ENCODE results near the gene CATSPER3.

DNA sequence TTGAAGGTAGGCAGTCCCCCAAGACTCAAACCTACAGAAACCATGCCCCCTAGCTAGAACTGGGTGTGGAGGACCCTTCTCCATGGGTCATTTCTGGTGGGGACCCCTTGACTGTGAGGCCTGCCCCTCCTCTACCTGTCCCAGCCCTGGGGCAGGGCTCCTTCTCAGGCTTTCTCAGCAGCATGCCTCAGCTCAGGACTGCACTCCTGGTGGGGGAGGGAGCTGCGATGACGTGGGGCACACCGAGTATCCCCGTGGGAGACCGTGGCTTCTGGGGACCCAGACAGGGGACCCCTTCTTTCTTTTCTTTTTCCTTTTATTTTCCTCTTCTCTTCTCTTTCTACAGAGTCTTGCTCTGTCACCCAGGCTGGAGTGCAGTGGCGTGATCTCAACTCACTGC is 93.3 kb downstream of the CATSPER3 start:
- TF ChIP-seq TCF7 (CRISPR knock-in tag; IDR thresholded peaks at IDR 0.05; ENCODE audit: low read depth), result no peak
- no peak for TF ChIP-seq CTCF (IDR thresholded peaks at IDR 0.05)
- TF ChIP-seq, protein P1, sequence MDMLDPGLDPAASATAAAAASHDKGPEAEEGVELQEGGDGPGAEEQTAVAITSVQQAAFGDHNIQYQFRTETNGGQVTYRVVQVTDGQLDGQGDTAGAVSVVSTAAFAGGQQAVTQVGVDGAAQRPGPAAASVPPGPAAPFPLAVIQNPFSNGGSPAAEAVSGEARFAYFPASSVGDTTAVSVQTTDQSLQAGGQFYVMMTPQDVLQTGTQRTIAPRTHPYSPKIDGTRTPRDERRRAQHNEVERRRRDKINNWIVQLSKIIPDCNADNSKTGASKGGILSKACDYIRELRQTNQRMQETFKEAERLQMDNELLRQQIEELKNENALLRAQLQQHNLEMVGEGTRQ (CRISPR knock-in tag; IDR thresholded peaks at IDR 0.05), result no peak
- TF ChIP-seq ZNF281 (CRISPR knock-in tag; IDR thresholded peaks at IDR 0.05), result no peak
- no peak for TF ChIP-seq AR (CRISPR knock-in tag; IDR thresholded peaks at IDR 0.05)
- TF ChIP-seq, protein P2, sequence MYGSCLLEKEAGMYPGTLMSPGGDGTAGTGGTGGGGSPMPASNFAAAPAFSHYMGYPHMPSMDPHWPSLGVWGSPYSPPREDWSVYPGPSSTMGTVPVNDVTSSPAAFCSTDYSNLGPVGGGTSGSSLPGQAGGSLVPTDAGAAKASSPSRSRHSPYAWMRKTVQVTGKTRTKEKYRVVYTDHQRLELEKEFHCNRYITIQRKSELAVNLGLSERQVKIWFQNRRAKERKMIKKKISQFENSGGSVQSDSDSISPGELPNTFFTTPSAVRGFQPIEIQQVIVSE (CRISPR knock-in tag; IDR thresholded peaks at IDR 0.05; ENCODE audit: borderline replicate concordance), result no peak
- TF ChIP-seq, protein P3, sequence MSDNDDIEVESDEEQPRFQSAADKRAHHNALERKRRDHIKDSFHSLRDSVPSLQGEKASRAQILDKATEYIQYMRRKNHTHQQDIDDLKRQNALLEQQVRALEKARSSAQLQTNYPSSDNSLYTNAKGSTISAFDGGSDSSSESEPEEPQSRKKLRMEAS (CRISPR knock-in tag; IDR thresholded peaks at IDR 0.05), result no peak
- no peak for TF ChIP-seq FOXP1 (CRISPR knock-in tag; IDR thresholded peaks at IDR 0.05; ENCODE audit: borderline replicate concordance)
- no peak for TF ChIP-seq ZBTB21 (CRISPR knock-in tag; IDR thresholded peaks at IDR 0.05; ENCODE audit: borderline replicate concordance)
- TF ChIP-seq NR2C2 (CRISPR knock-in tag; IDR thresholded peaks at IDR 0.05), result no peak

Data from WTC11 (cell line).